Muscle of back (tissue), 11 donors: Measurements from ENCODE around the gene ROR2. TPM values are rescaled to one million over a fixed set of nuclear protein-coding genes. Genes with fewer than 3 reads are reported as not detected.

ENCODE experiments used
- DNase-seq, 3 donors: peaks; one replicate each; pipeline versions ENCODE4 v3.0.0 to v3.0.0-alpha.2; 2013
- polyA plus RNA-seq, 10 donors: library from polyadenylated mRNA; unstranded; fragments of 120-200 nt; gene quantifications; one replicate each; pipeline ENCODE4 v1.2.1, GENCODE V29; 2013; ENCODE audit not compliant: insufficient read length in 10 of 10

ROR2 gene
- polyA plus RNA-seq, 10 donors: 1.9 to 12.8 (median 2.8) TPM

- no peak for DNase-seq
These were observed 107.5 kb downstream of the ROR2 start for GRCh38 chr9:91842358-91843049.

- no peak for DNase-seq
These were observed 108.4 kb downstream of the ROR2 start for GRCh38 chr9:91841591-91841990.

- no peak for DNase-seq
These were observed 109.1 kb downstream of the ROR2 start for GRCh38 chr9:91840882-91841281.

GRCh38 chr9:91840469-91840868 lies 109.6 kb downstream of the ROR2 start:
- no peak for DNase-seq

GRCh38 chr9:91839926-91840465 lies 110.0 kb downstream of the ROR2 start:
- DNase-seq: no peak

GRCh38 chr9:91837981-91838731 lies 111.9 kb downstream of the ROR2 start:
- DNase-seq: peak in 1 of 3 donors; percentile 54

- no peak for DNase-seq
These were observed 113.5 kb downstream of the ROR2 start for GRCh38 chr9:91836515-91836914.

- no peak for DNase-seq
These were observed 114.4 kb downstream of the ROR2 start for GRCh38 chr9:91835632-91836031.

GRCh38 chr9:91835216-91835615 lies 114.8 kb downstream of the ROR2 start:
- DNase-seq: no peak

GRCh38 chr9:91834740-91835139 lies 115.3 kb downstream of the ROR2 start:
- DNase-seq: no peak

GRCh38 chr9:91833878-91834255 lies 116.2 kb downstream of the ROR2 start:
- no peak for DNase-seq

GRCh38 chr9:91833096-91833877 lies 116.7 kb downstream of the ROR2 start:
- no peak for DNase-seq

- no peak for DNase-seq
These were observed 117.7 kb downstream of the ROR2 start for GRCh38 chr9:91832322-91832721.

GRCh38 chr9:91825866-91826265 lies 124.2 kb downstream of the ROR2 start:
- no peak for DNase-seq

GRCh38 chr9:91825422-91825821 lies 124.6 kb downstream of the ROR2 start:
- DNase-seq: no peak

GRCh38 chr9:91824601-91825305 lies 125.3 kb downstream of the ROR2 start:
- DNase-seq: peak in 1 of 3 donors; percentile 56

- DNase-seq: no peak
These were observed 125.9 kb downstream of the ROR2 start for GRCh38 chr9:91824151-91824550.

GRCh38 chr9:91820949-91821880 lies 128.8 kb downstream of the ROR2 start:
- no peak for DNase-seq

GRCh38 chr9:91820126-91820750 lies 129.8 kb downstream of the ROR2 start:
- no peak for DNase-seq
